Body of pancreas (tissue), 4 donors: ENCODE data around the gene EIF3J. TPM values are rescaled to one million over a fixed set of nuclear protein-coding genes. Genes with fewer than 3 reads are reported as not detected.
A peak's percentile ranks its signal among the peaks of the same experiment; 100 is the strongest.

ENCODE experiments used
- ATAC-seq: fragments of 150-250 bp; one replicate; pipeline ENCODE4 v1.9.1; 2016
- DNase-seq, 4 donors: peaks; one replicate each; pipeline ENCODE4 v3.0.0-alpha.2; 2019
- H3K27ac ChIP-seq, 4 donors: fragments of 200-600 bp; sonication (generic); 1 replicate in 3 of 4; 2 replicates in 1 of 4; pipeline versions ENCODE4 v1.5.1 to v1.6.1; 2016 to 2019; ENCODE audit warnings: mild to moderate bottlenecking in 1 of 4, mixed read lengths in 1 of 4, moderate library complexity in 1 of 4
- H3K27me3 ChIP-seq, 2 donors: fragments of 200-600 bp; sonication (generic); one replicate each; pipeline ENCODE4 v1.6.0; 2016; ENCODE audit warnings: mild to moderate bottlenecking in 1 of 2
- H3K36me3 ChIP-seq, 2 donors: fragments of 200-600 bp; sonication (generic); replicated peaks in 1 of 2; 2 replicates each; pipeline ENCODE4 v1.5.1; 2016; ENCODE audit warnings: low read depth in 2 of 2; ENCODE audit not compliant: insufficient read depth in 1 of 2
- H3K4me1 ChIP-seq: fragments of 200-600 bp; sonication (generic); one replicate; pipeline ENCODE4 v1.6.0; 2016
- H3K4me3 ChIP-seq, 2 donors: fragments of 200-600 bp; sonication (generic); 1 replicate in 1 of 2; 2 replicates in 1 of 2; pipeline ENCODE4 v1.5.1; 2016 to 2019
- H3K9me3 ChIP-seq, 3 donors: fragments of 200-600 bp; sonication (generic); 1 replicate in 2 of 3; 2 replicates in 1 of 3; pipeline ENCODE4 v1.5.1; 2016
- CTCF ChIP-seq, 7 experiments: fragments of 450-650 bp in 4 of 7; fragments of 200-600 bp in 3 of 7; sonication (generic) in 3 of 7; IDR thresholded peaks; one replicate each; pipeline ENCODE4 v1.5.1; 2016 to 2019; ENCODE audit warnings: antibody characterized with exemption in 7 of 7
- POLR2A ChIP-seq, 3 donors: fragments of 450-650 bp; IDR thresholded peaks; one replicate each; pipeline ENCODE4 v1.6.1; 2016; ENCODE audit warnings: antibody characterized with exemption in 3 of 3, mild to moderate bottlenecking in 2 of 3
- WGBS, 2 donors: methylation state at CpG; one replicate each; pipeline ENCODE4 v1.1.5; 2017; 5-methylcytosine and 5-hydroxymethylcytosine counted together
- intact Hi-C: fragments of 100-400 bp; cut with DNase I; formaldehyde crosslinking; loops from one replicate; pipeline ENCODE4 v1.15.1; 2023
- total RNA-seq, 2 donors: library from RNA; depleted of rRNA; stranded (reverse); fragments of >200 nt; gene quantifications; one replicate each; pipeline ENCODE4 v1.1.0, GENCODE V29; 2016

The EIF3J gene
- total RNA-seq, result 10 to 100 TPM; 38.7 to 66.3 TPM

- DNase-seq (peak; percentile 96 to 98 (median 97)), ATAC-seq (peak; percentile 92)
- Histone ChIP-seq H3K4me1 (peaks cover 53% of the 10 kb centered on the region), H3K36me3 (peaks cover 0 to 1% of the 10 kb centered on the region in 2 donors), H3K4me3 (peak within 1 kb of the TSS; percentile 75 to 84), H3K27ac (peak within 1 kb of the TSS; percentile 96 to 100 (median 97)), H3K27me3 (no peaks in the 10 kb centered on the region), H3K9me3 (no peaks in the 10 kb centered on the region)
- peak in 1 of 7 experiments; percentile 3 for TF ChIP-seq CTCF (IDR thresholded peaks at IDR 0.05)
- TF ChIP-seq POLR2A (IDR thresholded peaks at IDR 0.05), result peak; percentile 92 to 99 (median 98)
- WGBS, 2 donors, result 0% methylated on average over 12 to 94 of the region's 97 CpGs
- intact Hi-C loops, result no loop called here
Measured at GRCh38 chr15:44536962-44537734, at the start of gene EIF3J. Gene EIF3J (plus strand): TSS chr15:44537147. CDS start chr15:44537195, 48 bp downstream.

GRCh38 chr15:44489464-44489863, 47.5 kb upstream of the EIF3J start:
- DNase-seq, result no peak

GRCh38 chr15:44490622-44491021, 46.3 kb upstream of the EIF3J start:
- no peak overlapping the region for H3K4me3 ChIP-seq
- H3K4me1 ChIP-seq, result no peaks in the 10 kb centered on the region
- ATAC-seq, result no peak
- DNase-seq, result no peak
- H3K36me3 ChIP-seq, result peaks cover 0 to 7% of the 10 kb centered on the region in 2 donors
- TF ChIP-seq CTCF (IDR thresholded peaks at IDR 0.05) (no peak), POLR2A (IDR thresholded peaks at IDR 0.05) (no peak)
- intact Hi-C loops, result no loop called here
- no peak overlapping the region for H3K27ac ChIP-seq
- no peaks in the 10 kb centered on the region for H3K27me3 ChIP-seq
- WGBS, 2 donors, result 81 to 82% methylated on average over 3 of the region's 3 CpGs
- no peaks in the 10 kb centered on the region for H3K9me3 ChIP-seq

More at GRCh38 chr15:44489464-44489863, 47.5 kb upstream of the EIF3J start:
- H3K4me1 ChIP-seq, result no peaks in the 10 kb centered on the region
- no peak overlapping the region for H3K4me3 ChIP-seq
- no peaks in the 10 kb centered on the region for H3K9me3 ChIP-seq
- no peaks in the 10 kb centered on the region for H3K27me3 ChIP-seq
- 86 to 95% methylated on average over 1 of the region's 1 CpG for WGBS, 2 donors
- H3K27ac ChIP-seq, result no peak overlapping the region
- intact Hi-C loops, result no loop called here
- H3K36me3 ChIP-seq, result peaks cover 0 to 10% of the 10 kb centered on the region in 2 donors
- TF ChIP-seq CTCF (IDR thresholded peaks at IDR 0.05), result no peak
- no peak for TF ChIP-seq POLR2A (IDR thresholded peaks at IDR 0.05)
- ATAC-seq, result no peak

GRCh38 chr15:44492040-44492439, 44.9 kb upstream of the EIF3J start:
- intact Hi-C loops, result no loop called here
- Histone ChIP-seq H3K27ac (no peak overlapping the region), H3K36me3 (peaks cover 0 to 6% of the 10 kb centered on the region in 2 donors), H3K27me3 (no peaks in the 10 kb centered on the region), H3K4me3 (no peak overlapping the region), H3K9me3 (no peaks in the 10 kb centered on the region), H3K4me1 (no peaks in the 10 kb centered on the region)
- 96 to 98% methylated on average over 5 to 7 of the region's 7 CpGs for WGBS, 2 donors
- TF ChIP-seq POLR2A (IDR thresholded peaks at IDR 0.05) (no peak), CTCF (IDR thresholded peaks at IDR 0.05) (no peak)
- no peak for DNase-seq
- ATAC-seq, result no peak
